CD1c-positive myeloid dendritic cell (primary cell): Measurements from ENCODE around the gene CERKL.

Experiments used
- DNase-seq: peaks from one replicate; pipeline ENCODE4 v3.0.0-alpha.2; 2016; ENCODE audit errors: extremely low spot score

Gene CERKL

GRCh38 chr2:181678861-181679543, 22.1 kb upstream of the CERKL start:
- no peak for DNase-seq

- peak; percentile 72 for DNase-seq
Observed at GRCh38 chr2:181677912-181678586, 21.1 kb upstream of the CERKL start.

DNA sequence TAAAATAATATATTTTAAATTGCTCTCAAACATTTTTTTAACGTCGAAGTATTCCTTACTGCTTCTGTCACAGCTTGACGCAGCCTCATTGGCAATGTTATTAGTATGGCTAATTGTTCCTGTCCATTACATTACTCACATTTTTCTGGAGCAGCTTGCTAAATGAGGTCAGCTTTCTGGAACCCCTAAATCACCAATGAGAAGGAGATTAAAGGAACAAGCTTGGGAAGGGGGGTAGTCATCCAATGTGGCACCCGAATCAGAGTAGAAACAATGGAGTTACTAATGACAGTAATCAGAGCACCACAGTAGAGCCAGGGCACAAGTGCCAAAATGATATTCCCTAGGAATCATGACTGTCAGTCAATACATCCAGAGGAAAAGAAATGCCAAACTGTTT, 18.3 kb upstream of the CERKL start:
- no peak for DNase-seq

DNA sequence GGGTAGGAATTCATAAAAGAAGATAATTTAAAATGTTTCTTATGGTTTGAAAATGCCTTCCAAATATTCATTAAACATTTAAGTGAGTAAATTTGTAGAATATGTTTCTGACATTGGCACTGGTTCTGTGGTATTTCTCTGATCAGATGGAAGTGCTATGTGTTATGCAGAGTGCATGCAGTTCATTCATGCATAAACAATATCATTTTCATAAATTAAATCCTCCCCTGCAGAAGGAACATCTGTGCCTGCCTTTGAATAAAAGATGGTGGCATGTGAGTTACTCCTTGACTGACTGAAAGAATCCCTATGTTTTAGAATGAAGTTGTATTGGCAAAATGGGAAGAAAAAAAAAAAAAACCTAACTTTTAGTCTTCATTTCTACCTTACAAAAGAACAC, 17.6 kb upstream of the CERKL start:
- DNase-seq: no peak

DNA sequence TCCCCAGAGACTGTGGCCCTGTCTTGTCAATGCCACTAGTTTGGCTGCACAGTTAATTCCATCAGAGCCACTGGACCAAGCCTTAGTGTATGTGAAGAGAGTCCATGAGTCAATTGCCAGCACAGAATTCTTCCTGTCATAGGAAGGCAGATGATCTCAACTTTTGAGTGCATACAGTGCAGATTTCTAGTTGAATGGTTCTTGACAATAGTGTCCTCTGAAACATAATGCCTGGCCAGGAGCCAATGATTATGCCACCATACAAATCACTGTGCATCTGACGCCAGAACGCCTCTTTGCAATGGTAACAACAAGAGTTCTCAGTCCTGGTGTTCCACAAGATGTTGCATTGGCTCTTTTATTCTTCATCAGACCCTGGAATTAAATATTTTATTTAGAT, 16.3 kb upstream of the CERKL start:
- no peak for DNase-seq

DNA sequence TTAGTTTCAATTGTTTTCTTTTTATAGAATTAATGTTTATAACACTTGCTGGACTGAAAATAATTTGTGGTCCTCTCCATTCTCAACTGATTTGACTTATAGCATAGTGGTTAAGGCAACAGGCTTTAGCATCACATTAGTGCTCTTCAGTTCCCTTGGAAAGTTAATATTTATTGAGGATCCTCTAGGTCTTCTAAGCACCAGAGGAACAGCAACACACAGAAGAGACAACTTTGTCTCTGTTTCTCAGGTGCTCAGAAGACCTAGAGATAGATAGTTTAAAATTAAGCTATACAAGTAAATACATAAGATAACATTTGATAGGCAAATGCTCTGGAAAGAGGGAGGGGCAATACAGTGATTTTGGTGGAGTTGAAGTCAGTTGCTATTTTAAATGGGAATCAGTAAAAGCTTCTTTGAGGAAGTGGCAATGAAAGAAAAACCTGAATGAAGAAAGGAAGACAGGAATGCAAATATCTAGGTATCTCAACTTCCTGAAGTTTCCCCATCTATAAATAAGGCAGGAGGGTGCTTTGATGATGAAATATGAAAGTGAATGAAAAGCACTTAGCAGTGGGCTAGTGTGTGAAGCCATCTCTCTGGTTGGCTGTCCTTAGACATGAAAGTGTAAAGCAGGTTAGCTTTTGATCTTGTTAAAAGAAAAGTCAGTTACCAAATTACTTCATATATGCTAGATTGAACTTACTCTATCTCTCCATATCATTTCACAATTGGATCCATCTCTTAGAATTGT, 15.5 kb upstream of the CERKL start:
- no peak for DNase-seq

DNA sequence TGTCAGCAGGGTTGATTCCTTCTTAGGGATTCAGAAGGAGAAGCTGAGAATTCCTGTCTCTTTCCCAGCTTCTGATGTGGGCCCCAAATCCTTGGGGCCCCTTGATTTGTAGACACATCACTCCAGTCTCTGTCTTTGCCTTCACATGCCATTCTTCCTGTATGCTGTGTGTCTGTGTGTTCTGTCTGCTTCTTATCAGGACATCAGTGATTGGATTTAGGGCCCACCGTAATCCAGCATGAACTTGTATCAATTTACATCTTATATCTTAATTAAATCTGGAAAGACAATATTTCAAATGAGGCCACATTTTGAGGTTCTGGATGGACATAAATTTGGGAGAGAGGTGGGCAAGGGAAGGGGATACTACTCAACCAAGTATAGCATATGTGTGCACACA, 13.7 kb upstream of the CERKL start:
- DNase-seq: no peak

- DNase-seq: no peak
Observed at GRCh38 chr2:181667234-181667633, 10.3 kb upstream of the CERKL start.

- no peak for DNase-seq
Observed at GRCh38 chr2:181662287-181662686, 5.4 kb upstream of the CERKL start.

DNA sequence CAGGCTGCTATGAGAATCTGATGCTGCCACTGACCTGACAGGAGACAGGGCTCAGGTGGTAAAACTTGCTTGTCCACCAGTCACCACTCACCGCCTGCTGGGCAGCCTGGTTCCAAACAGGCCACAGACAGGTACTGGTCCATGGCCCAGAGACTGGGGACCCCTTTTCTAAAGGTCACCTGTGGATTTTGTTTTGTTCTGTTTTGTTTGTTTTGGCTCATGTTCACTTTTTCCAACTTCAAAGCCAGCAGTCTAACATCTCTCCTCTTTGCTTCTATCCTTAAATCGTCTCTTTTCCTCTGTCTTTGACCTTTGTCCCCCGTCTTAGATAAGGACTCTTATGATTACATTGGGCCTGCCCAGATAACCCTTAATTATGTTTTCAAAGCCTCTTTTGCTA, 3.3 kb upstream of the CERKL start:
- no peak for DNase-seq

DNA sequence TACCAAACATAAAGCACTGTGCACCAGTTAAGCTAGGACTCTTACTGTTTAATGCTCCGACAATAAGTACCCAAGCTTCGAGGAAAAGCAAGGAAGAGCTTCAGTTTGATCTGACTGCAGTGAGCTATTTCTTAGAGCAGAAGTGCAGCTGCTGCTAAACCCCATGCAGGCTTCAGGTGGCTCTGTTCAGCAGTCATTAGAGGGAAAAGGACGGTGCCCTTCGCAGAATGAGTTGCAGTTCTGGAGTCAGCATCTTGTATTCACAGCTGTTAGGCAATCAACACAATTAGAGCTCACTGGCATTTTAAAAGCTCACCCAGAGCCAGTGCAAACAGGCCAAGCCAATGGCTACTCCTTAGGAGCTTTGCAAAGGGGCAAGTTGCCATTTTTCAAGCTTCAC, 1.5 kb upstream of the CERKL start:
- no peak for DNase-seq

DNA sequence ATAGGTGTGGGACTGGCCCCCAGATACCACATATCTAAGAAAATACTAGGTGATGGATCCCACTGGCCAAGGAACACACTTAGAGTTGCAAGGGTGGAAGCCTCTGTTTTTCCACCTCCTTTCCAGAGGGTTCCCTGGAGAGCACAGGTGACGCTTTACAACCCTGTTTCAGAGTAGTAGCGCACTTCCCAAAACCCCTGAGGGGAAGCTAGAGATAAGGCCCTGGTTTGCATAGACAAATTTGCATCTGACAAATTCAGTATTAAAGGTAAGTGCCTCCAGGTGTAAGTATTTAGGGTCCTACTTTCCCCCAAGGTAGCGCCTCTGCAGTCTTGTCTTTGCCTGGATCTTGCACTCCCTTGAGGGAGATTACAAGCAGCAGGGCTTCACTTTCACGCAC, 474 bp upstream of the CERKL start:
- DNase-seq: no peak

DNA sequence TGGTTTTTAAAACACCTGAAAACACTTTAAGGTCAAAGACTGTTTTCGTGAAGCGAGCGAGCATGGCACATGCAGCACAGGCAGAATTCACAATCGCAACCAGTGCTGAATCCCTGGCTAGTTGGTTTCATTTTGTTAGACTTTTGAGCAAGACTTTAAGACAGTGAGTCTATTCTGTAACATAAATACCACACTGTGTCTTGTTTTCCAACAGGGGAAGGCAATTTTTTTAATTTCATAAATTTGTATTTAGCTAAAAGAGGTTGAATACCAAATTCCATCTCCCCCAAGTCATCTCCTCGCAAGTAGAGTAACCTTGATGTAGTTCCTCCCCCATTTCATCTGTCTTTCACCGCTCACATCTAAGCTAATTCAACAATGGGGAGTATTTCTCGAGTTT, 1.4 kb downstream of the CERKL start:
- no peak for DNase-seq

DNA sequence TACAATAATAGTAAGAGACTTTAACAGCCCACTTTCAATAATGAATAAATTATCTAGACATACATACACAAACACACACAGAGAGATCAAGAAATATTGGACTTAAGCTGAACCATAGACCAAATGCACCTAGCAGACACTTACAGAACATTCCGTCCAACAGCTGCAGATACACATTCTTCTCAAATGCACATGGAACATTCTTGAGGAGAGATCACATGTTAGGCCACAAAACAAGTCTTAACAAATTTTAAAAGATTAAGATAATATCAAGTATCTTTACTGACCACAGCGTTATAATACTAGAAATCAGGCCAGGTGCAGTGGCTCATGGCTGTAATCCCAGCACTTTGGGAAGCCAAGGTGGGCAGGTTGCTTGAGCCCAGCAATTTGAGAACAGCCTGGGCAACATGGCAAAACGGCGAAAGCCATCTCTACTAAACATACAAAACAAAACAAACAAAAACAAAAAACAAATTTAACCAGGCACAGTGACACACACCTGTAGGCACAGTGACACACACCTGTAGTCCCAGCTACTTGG, 7.4 kb downstream of the CERKL start:
- no peak for DNase-seq

DNA sequence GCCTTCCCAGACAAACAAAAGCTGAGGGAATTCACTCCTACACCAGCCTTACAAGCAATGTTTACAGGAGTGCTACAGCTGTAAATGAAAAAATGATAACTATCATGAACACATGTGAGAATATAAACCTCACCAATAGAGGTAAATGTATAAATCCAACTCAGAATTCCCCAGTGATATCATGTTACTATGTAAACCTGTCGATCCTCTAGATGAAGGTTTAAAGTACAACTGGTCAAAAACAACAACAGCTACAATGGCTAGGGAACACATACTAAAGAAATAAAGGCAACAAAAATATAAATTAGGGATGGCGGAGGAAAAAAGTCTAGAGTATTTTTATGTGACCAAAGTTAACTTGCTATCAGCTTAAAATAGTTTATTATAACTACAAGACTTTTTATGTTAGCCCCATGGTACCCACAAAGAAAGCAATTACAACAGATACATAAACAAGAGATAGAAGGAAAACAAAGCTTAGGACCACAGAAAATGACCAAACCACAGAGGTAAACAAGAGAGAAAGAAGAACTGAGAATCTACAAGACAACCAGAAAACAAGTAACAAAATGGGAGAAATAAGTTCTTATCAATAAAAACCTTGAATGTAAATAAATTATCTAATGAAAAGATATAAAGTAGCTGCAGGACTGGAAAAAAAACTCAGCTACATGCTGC, 8.3 kb downstream of the CERKL start:
- DNase-seq: no peak

GRCh38 chr2:181646415-181646987, 10.4 kb downstream of the CERKL start:
- no peak for DNase-seq

DNA sequence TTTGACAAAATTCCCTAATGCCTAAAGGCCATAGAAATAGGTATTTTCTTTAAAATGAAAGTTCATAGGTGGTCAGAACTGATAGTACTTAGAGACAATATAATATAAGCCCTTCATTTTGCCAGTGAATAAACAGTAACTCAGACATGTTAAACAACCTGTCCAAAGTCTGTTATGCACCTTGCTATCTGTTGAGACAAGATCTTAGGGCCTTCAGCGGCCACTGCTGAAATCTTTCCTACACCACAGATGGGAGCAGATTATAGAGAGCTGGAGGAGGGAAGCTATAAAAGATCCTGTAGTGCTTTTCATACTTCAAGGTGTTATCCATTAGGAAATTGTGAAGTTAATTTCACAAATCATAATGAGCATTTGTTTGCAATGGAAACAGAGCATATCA, 13.8 kb downstream of the CERKL start:
- no peak for DNase-seq

DNA sequence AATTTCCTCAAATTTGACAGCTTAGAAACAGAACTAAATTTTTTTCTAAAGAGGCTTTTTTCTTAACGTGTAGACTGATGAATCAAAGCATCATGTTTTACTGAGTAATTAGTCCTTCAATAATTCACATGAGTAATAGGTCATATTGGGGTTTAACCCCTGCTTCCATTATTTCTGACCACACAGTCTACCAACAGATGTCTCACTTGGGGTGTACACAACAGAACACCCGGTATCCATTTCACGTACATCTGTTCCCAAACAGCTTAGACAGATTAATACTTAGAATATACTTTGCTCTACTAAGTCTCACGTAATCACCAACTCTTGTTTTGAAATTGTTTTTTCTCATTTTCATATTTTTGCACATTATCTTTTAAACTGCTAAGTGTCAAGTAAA, 14.8 kb downstream of the CERKL start:
- no peak for DNase-seq

GRCh38 chr2:181639686-181640085, 17.2 kb downstream of the CERKL start:
- no peak for DNase-seq

GRCh38 chr2:181632733-181633401, 24.0 kb downstream of the CERKL start:
- no peak for DNase-seq
